Keratinocyte (primary cell): Measurements from ENCODE around the gene CFAP299. TPM values are rescaled to one million over a fixed set of nuclear protein-coding genes. Genes with fewer than 3 reads are reported as not detected.

Experiments used
- DNase-seq: peaks from one replicate; pipeline ENCODE4 v3.0.0-alpha.2; 2011; ENCODE audit warnings: low read depth, missing footprints, low spot score
- FAIRE-seq: peaks from 2 replicates; lab custom pipeline; 2011; peaks lifted over from hg19 to GRCh38; lab: Jason Lieb, UNC
- H2AFZ ChIP-seq: 2 replicates; pipeline ENCODE4 v1.6.0; 2012; ENCODE audit warnings: low read length, control low read depth, inconsistent platforms; ENCODE audit not compliant: control insufficient read depth
- H3K27ac ChIP-seq: 2 replicates; pipeline ENCODE4 v1.5.1; 2011; ENCODE audit warnings: low read length; ENCODE audit not compliant: control insufficient read depth, insufficient read depth
- H3K27me3 ChIP-seq: 3 replicates; pipeline ENCODE4 v1.6.0; 2011; ENCODE audit warnings: low read length; ENCODE audit not compliant: control insufficient read depth, insufficient read depth; ENCODE audit errors: extremely low read depth
- H3K36me3 ChIP-seq, 2 experiments: 2 replicates in 1 of 2; 3 replicates in 1 of 2; pipeline ENCODE4 v1.5.1; 2011; ENCODE audit warnings: low read length in 2 of 2, mild to moderate bottlenecking in 1 of 2; ENCODE audit not compliant: control insufficient read depth in 2 of 2, insufficient read depth in 2 of 2; ENCODE audit errors: extremely low read depth in 1 of 2
- H3K4me1 ChIP-seq: 3 replicates; pipeline ENCODE4 v1.5.1; 2011; ENCODE audit warnings: low read length; ENCODE audit not compliant: control insufficient read depth, insufficient read depth; ENCODE audit errors: extremely low read depth
- H3K4me2 ChIP-seq: 3 replicates; pipeline ENCODE4 v1.6.0; 2011; ENCODE audit warnings: low read depth, low read length; ENCODE audit not compliant: control insufficient read depth, insufficient read depth; ENCODE audit errors: extremely low read depth
- H3K4me3 ChIP-seq, 3 experiments: fragments of 200-600 bp in 1 of 3; sonication (generic) in 1 of 3; 2 replicates in 2 of 3; 3 replicates in 1 of 3; pipeline ENCODE4 v1.5.1; 2011 to 2016; ENCODE audit warnings: low read length in 3 of 3, mild to moderate bottlenecking in 3 of 3, control low read depth in 2 of 3, inconsistent platforms in 1 of 3, low read depth in 1 of 3, mixed read lengths in 1 of 3, mixed run types in 1 of 3, moderate library complexity in 1 of 3; ENCODE audit not compliant: control insufficient read depth in 2 of 3, insufficient read depth in 2 of 3; ENCODE audit errors: extremely low read depth in 1 of 3
- H3K79me2 ChIP-seq: 2 replicates; pipeline ENCODE4 v1.6.0; 2012; ENCODE audit warnings: low read length; ENCODE audit not compliant: control insufficient read depth, insufficient read depth
- H3K9ac ChIP-seq: 3 replicates; pipeline ENCODE4 v1.6.0; 2011; ENCODE audit warnings: low read length; ENCODE audit not compliant: control insufficient read depth, insufficient read depth; ENCODE audit errors: extremely low read depth
- H3K9me1 ChIP-seq: 3 replicates; pipeline ENCODE4 v1.6.0; 2011; ENCODE audit warnings: low read length; ENCODE audit not compliant: control insufficient read depth, insufficient read depth; ENCODE audit errors: extremely low read depth
- H3K9me3 ChIP-seq: 2 replicates; pipeline ENCODE4 v1.5.1; 2012; ENCODE audit warnings: low read depth, low read length; ENCODE audit not compliant: control insufficient read depth
- H4K20me1 ChIP-seq: 3 replicates; pipeline ENCODE4 v1.6.0; 2011; ENCODE audit warnings: low read length; ENCODE audit not compliant: control insufficient read depth, insufficient read depth; ENCODE audit errors: extremely low read depth
- CTCF ChIP-seq, 3 experiments: IDR thresholded peaks in 1 of 3; conservative IDR thresholded peaks in 1 of 3; optimal IDR thresholded peaks in 1 of 3; 2 replicates in 2 of 3; 3 replicates in 1 of 3; pipeline versions ENCODE3 to v1.5.1; 2011; ENCODE audit warnings: low read length in 3 of 3, mild to moderate bottlenecking in 3 of 3, moderate library complexity in 2 of 3, control low read depth in 1 of 3, inconsistent platforms in 1 of 3; ENCODE audit not compliant: insufficient read depth in 2 of 3; ENCODE audit errors: extremely low read depth in 1 of 3
- EZH2 ChIP-seq: IDR thresholded peaks from one replicate; pipeline ENCODE4 v1.6.1; 2012; ENCODE audit warnings: inconsistent platforms, mild to moderate bottlenecking, low read length, moderate library complexity
- dilution Hi-C: fragments of 300-500 bp; cut with MboI; formaldehyde crosslinking; loops from one replicate; pipeline ENCODE4 v1.7.0; 2020; ENCODE audit warnings: low sequenced_read_pairs; ENCODE audit not compliant: extremely low pct_ligation_motif_present
- polyA plus RNA-seq, 5 experiments: library from polyadenylated mRNA; depleted of rRNA in 3 of 5; stranded (reverse) in 3 of 5; stranded (forward) in 1 of 5; unstranded in 1 of 5; fragments of >200 nt; gene quantifications; 1 replicate in 1 of 5; 2 replicates in 3 of 5; 3 replicates in 1 of 5; pipeline versions ENCODE4 v1.2.1 to v1.2.3, GENCODE V29; 2011 to 2012; ENCODE audit warnings: missing spikeins in 2 of 5, low read depth in 1 of 5, low replicate concordance in 1 of 5

CFAP299 gene
- polyA plus RNA-seq, 1 donor (not counting 4 experiments of a cell fraction or from before 2014, with no cell fraction given) = 0.14 TPM

- no peak for TF ChIP-seq EZH2
- TF ChIP-seq CTCF (optimal IDR thresholded peaks at IDR 0.05 in 1 of 3, IDR thresholded peaks at IDR 0.05 in 1 of 3, conservative IDR thresholded peaks at IDR 0.05 in 1 of 3; ENCODE audit: extremely low read depth in 1 of 3, insufficient read depth in 2 of 3, low read length in 3 of 3) = no peak
- Histone ChIP-seq H3K9ac (no peak overlapping the region), H3K27me3 (no peaks in the 10 kb centered on the region), H2AFZ (no peak overlapping the region), H3K4me1 (no peaks in the 10 kb centered on the region), H3K36me3 (no peaks in the 10 kb centered on the region), H3K9me1 (no peaks in the 10 kb centered on the region), H4K20me1 (no peaks in the 10 kb centered on the region), H3K4me2 (no peak overlapping the region), H3K79me2 (no peaks in the 10 kb centered on the region), H3K9me3 (no peaks in the 10 kb centered on the region), H3K27ac (no peak overlapping the region), H3K4me3 (no peak overlapping the region)
- DNase-seq (no peak), FAIRE-seq (no peak)
- dilution Hi-C loops = no loop called here
These were observed 180.0 kb downstream of the CFAP299 start for GRCh38 chr4:80515496-80515895.

GRCh38 chr4:80521438-80521837, 185.9 kb downstream of the CFAP299 start:
- FAIRE-seq = no peak
- dilution Hi-C loops = no loop called here

More at GRCh38 chr4:80521438-80521837, 185.9 kb downstream of the CFAP299 start:
- no peak for DNase-seq
- Histone ChIP-seq H3K9me1 (no peaks in the 10 kb centered on the region), H3K79me2 (no peaks in the 10 kb centered on the region), H3K4me3 (no peak overlapping the region), H3K27ac (no peak overlapping the region), H3K9me3 (no peaks in the 10 kb centered on the region), H4K20me1 (no peaks in the 10 kb centered on the region), H2AFZ (no peak overlapping the region), H3K9ac (no peak overlapping the region), H3K4me2 (no peak overlapping the region), H3K36me3 (no peaks in the 10 kb centered on the region), H3K4me1 (no peaks in the 10 kb centered on the region), H3K27me3 (no peaks in the 10 kb centered on the region)
- no peak for TF ChIP-seq CTCF (optimal IDR thresholded peaks at IDR 0.05 in 1 of 3, IDR thresholded peaks at IDR 0.05 in 1 of 3, conservative IDR thresholded peaks at IDR 0.05 in 1 of 3; ENCODE audit: extremely low read depth in 1 of 3, insufficient read depth in 2 of 3, low read length in 3 of 3)
- no peak for TF ChIP-seq EZH2
